NCI-H146 treated with DMSO at 0.1 percent for 48 hours (cell line): Measurements from ENCODE around the gene HES1.

Experiments used
- DNase-seq: peaks from one replicate; lab custom pipeline; 2025; ENCODE audit not compliant: unreplicated experiment; lab: John Stamatoyannopoulos, UW

Gene HES1

GRCh38 chr3:194165271-194166018, 29.5 kb downstream of the HES1 start:
- no peak for DNase-seq

- DNase-seq = no peak
Measured at GRCh38 chr3:194166682-194167479, 30.9 kb downstream of the HES1 start.

- DNase-seq = no peak
Measured at GRCh38 chr3:194167480-194168282, 31.7 kb downstream of the HES1 start.

- DNase-seq = no peak
Measured at GRCh38 chr3:194168994-194169393, 33.0 kb downstream of the HES1 start.

GRCh38 chr3:194169595-194169994, 33.6 kb downstream of the HES1 start:
- DNase-seq = no peak

- no peak for DNase-seq
Measured at GRCh38 chr3:194170793-194171192, 34.8 kb downstream of the HES1 start.

- no peak for DNase-seq
Measured at GRCh38 chr3:194174406-194174805, 38.5 kb downstream of the HES1 start.

- no peak for DNase-seq
Measured at GRCh38 chr3:194174980-194175379, 39.0 kb downstream of the HES1 start.

- DNase-seq = no peak
Measured at GRCh38 chr3:194176274-194176991, 40.5 kb downstream of the HES1 start.

- no peak for DNase-seq
Measured at GRCh38 chr3:194177141-194177540, 41.2 kb downstream of the HES1 start.

- no peak for DNase-seq
Measured at GRCh38 chr3:194178128-194178527, 42.2 kb downstream of the HES1 start.

- no peak for DNase-seq
Measured at GRCh38 chr3:194178669-194179068, 42.7 kb downstream of the HES1 start.

- no peak for DNase-seq
Measured at GRCh38 chr3:194180570-194180969, 44.6 kb downstream of the HES1 start.

- no peak for DNase-seq
Measured at GRCh38 chr3:194181612-194182529, 45.9 kb downstream of the HES1 start.

GRCh38 chr3:194183271-194183670, 47.3 kb downstream of the HES1 start:
- no peak for DNase-seq

GRCh38 chr3:194184265-194184751, 48.4 kb downstream of the HES1 start:
- peak; percentile 99 for DNase-seq

- DNase-seq = no peak
Measured at GRCh38 chr3:194184801-194185200, 48.9 kb downstream of the HES1 start.

GRCh38 chr3:194185221-194185620, 49.3 kb downstream of the HES1 start:
- no peak for DNase-seq

GRCh38 chr3:194187233-194187944, 51.4 kb downstream of the HES1 start:
- no peak for DNase-seq
